Uterus (tissue), 2 donors: ENCODE data around the gene PTGES2.
"Not testable (repeated sequence)": the region's sequence is repeated elsewhere in the genome, so short reads cannot be mapped to it uniquely, and the experiment has no call there.

ENCODE experiments used
- CTCF ChIP-seq, 4 experiments: fragments of 200-600 bp in 2 of 4; fragments of 450-650 bp in 2 of 4; sonication (generic) in 2 of 4; IDR thresholded peaks; one replicate each; pipeline ENCODE4 v1.5.1; 2016 to 2019; ENCODE audit warnings: antibody characterized with exemption in 4 of 4, mild to moderate bottlenecking in 2 of 4, moderate library complexity in 1 of 4
- POLR2A ChIP-seq, 2 donors: fragments of 450-650 bp; IDR thresholded peaks; one replicate each; pipeline ENCODE4 v1.6.1; 2016; ENCODE audit warnings: antibody characterized with exemption in 2 of 2, mild to moderate bottlenecking in 1 of 2, moderate library complexity in 1 of 2

- not testable (repeated sequence) for TF ChIP-seq CTCF, POLR2A (IDR thresholded peaks at IDR 0.05)
These were observed 56.1 kb downstream of the PTGES2 start for GRCh38 chr9:128071475-128071874.
